ENCODE measurements around the gene CCDC148.

Gene CCDC148

GRCh38 chr2:158212301-158212700 lies 244.3 kb downstream of the CCDC148 start:
- no peak for DNase-seq (ENCODE audit: low read depth in 2 of 2)

DNA sequence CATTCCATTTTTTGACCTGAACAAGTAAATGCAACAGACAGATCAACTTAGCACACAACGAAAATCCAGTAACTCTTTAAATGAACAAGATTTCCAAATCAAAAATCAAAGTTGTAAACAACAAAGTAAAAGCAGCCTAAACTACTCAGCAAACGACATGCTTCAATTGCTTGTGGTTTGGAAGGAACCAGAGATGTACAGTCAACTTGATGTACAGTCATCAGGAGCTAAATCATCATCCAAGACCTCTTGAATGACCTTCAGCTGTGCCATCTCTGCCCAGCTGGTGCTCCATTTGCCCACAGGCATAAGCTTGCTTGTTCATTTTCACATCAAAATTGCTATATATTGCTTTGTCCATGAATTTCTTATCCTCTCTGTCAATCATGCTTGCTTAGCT lies 245.1 kb downstream of the CCDC148 start:
- no peak for DNase-seq (ENCODE audit: low read depth in 2 of 2)

- no peak for DNase-seq (ENCODE audit: low read depth in 2 of 2)
Measured at GRCh38 chr2:158207354-158207753, 249.2 kb downstream of the CCDC148 start.

DNA sequence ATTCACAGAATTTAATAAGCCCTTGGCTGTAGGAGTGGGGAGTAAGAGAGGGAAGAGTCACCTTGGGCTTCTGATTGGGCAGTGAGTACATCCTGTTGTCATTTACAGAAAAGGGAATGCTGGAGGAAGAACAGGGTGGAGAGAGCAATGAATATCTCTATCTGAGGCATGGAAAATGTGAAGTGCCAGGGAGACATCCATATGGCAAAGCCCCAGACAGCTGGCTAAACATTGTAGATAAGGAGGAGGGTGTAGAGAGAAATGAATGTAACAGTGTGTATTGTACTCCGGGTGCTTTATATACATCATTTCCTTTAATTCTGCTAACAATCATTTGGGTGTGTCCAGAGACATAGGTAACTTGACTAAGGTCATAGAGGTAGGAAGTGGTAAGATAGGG lies 251.3 kb downstream of the CCDC148 start:
- no peak for DNase-seq (ENCODE audit: low read depth in 2 of 2)

DNA sequence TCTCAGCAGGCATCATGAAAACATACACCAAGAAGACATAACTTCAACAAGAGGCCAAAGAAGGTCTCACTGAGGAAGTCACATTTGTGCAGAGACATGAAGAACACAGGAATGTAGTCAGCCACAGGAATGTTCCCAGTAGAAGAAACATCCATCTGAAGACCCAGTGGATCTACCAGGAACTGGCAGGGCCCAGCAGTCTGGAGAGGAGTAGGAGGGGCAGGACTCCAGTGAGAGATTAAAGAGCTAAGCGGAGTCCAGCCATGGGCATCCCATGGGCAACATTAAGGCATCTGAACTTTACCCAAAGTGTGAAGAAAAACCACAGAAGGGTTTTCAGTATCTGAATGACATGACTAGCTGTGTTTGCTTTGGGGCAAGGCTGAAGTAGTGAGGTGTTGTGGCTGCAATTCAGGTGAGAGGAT lies 251.8 kb downstream of the CCDC148 start:
- no peak for DNase-seq (ENCODE audit: low read depth in 2 of 2)

DNA sequence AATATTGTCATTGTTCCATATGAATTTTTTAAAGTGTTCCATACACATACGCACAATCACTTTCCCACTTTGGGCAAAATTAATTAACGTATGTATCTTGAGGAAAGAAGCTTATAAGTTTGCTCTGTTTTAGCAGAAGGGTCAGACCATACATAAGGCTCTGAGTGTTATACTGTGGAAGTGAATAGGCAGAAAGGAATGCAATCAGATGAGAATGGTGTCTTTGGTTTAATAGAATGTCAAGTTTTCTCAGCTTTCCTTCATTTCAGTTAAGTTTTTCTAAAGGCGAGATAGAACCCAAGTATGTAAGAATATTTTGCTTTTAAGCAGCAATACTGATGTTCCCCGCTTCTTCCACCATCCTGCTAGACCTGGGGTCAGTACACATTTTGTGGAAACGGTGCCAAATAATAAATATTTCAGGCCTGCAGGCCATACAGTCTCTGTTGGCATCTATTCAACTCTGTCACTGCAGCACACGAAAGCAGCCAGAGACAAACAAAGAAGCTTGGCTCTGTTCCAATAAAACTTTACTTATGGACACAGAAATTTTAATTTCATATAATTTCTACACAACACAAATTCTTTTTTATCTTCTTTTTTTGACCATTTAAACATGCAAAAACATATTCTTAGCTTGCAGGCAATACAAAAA lies 254.3 kb downstream of the CCDC148 start:
- no peak for DNase-seq (ENCODE audit: low read depth in 2 of 2)

- DNase-seq (ENCODE audit: low read depth in 2 of 2) = no peak
Measured at GRCh38 chr2:158199928-158200650, 256.5 kb downstream of the CCDC148 start.

- DNase-seq (ENCODE audit: low read depth in 2 of 2) = no peak
Measured at GRCh38 chr2:158197940-158198339, 258.6 kb downstream of the CCDC148 start.

GRCh38 chr2:158194229-158194628 lies 262.3 kb downstream of the CCDC148 start:
- no peak for DNase-seq (ENCODE audit: low read depth in 2 of 2)

DNA sequence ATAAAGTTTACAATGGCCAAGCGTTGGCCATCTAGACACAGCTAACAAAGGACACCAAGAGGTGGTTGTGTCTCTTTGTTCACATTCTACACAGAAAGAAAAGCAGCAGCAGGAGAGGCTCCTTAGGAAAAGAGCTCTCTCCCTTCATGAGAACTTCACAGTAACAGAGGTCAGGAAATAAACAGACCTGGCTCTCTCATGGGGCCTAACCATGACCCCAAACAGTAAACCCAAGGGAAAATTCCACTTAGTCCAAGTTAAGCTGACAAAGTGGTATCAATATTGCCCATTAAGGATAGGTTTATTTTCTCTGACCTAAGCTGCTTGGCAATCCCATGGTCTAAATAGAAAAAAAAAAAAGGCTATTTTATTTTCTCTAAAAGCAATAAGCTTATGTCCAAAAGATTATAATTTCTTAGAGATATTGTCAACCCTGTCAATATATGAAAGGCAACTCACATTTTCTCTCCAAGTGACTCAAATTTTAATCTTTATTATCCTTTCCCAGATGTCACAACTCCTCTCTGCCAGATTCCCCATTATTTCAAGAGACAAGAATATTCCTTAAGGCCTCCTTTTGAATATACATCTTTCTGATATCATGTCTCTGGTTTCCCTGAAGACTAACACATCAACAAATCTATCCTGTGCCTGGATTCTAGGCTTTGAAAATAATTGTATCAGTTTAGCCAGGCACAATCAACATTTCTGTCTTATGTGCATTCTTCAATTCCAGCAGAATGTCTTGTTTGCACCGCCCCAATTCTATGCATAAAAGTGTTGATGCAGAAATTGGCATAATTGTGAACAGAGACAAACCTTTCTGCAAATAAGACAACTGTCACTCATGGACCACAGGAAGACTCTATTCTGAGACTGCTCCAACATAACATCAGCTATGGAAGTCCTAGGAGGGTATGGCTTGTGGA lies 263.8 kb downstream of the CCDC148 start:
- DNase-seq (ENCODE audit: low read depth in 2 of 2) = no peak

GRCh38 chr2:158191076-158191895 lies 265.3 kb downstream of the CCDC148 start:
- DNase-seq (ENCODE audit: low read depth in 2 of 2) = no peak

DNA sequence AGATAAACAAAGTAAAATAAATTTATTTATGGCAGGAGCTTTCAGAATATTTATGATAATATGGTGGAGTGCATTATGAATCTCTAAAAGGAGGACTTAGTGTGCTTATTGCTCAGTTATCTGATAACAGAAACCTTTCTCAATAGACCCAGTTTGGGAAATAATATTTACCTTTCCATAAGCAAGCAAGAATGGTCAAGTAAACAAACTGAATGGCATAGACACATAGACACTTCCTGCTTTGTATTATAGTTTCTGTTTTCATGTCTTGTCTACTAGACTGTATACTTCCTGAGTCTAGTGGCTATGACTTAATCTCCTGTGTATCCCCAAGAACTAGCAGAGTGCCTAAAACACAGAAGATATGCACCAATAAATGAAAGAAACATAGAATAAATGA lies 267.0 kb downstream of the CCDC148 start:
- DNase-seq (ENCODE audit: low read depth in 2 of 2) = no peak

GRCh38 chr2:158187908-158188307 lies 268.6 kb downstream of the CCDC148 start:
- DNase-seq (ENCODE audit: low read depth in 2 of 2) = no peak

DNA sequence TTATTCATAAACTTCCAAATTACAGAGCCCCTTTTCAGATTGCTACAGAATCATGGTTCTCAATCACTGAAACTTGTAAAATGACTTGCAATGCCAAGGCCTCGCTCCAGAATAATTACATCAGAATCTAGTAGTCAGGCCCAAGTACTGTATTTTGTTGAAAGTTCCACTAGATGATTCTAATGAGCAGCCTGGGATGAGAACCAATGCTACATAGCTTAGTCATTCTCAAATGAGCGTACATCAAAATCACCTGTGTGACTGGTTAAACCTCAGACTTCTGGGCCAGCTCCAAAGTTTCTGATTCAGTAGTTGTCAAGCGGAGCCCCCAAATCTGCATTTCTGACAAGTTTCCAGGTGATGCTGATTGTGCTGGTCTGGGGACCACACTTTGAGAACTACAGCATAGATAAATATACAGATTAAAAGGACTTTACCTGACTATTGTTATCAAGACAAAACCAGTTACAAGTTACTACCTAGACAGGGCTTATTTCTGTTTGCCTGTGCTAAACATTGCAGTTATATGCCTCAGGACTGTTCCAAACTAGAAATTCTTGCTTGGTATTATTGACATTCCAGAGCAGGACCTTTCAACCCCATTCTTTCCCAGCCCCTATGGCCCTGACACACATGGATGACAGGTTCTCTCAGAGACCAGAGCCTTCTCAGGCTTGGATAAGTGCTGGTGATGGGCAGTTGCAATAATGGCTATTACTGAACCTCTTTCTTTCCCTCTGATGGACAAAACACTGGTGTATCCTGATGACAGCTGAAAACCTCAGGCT lies 271.8 kb downstream of the CCDC148 start:
- DNase-seq (ENCODE audit: low read depth in 2 of 2) = no peak

DNA sequence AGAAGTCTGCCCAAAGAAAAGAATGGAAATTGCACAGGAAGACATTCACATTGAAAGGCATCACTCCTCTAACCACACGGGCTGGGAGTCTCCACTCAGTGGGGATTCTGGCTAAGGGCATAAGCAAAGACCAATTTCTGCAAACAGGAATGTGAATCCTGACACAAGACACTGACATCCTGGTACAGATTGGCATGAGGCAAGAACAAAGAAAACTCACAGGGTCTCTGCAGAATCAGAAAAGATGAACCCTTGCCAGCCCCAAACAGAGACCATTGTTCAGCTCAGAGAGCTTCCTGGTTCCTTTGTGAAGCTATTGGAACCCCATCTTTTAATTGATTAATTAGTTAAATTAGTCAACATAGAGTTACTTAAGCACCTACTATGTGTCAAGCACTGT lies 272.6 kb downstream of the CCDC148 start:
- DNase-seq (ENCODE audit: low read depth in 2 of 2) = no peak

DNA sequence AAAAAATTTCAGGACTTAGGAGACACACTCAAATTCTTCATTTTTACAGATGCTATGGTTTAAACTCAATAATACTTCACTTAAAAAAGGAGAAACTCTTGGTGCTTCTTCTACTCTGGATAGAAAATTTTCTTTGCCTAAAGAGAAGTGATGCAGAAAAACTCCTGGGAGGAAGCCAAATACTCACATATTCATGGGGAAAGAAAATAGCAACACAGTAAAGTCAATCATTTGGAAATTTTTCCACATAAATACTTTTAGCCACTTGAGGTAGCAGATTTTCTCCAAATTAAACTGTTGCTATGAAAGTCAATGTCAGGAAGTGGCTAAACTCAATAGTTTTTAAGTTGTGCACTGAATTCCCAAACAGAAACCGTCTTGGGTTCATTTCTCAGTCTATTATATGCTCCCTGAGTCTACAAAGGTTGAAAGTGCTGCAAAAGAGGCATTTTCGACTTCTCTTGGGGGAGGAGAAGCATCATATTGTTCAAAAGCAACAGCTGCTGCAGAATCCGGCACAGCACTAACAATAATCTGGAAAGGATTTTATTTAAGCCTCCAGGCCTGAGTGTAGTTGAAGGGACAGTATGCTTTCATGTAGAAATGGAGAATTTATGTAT lies 273.8 kb downstream of the CCDC148 start:
- no peak for DNase-seq (ENCODE audit: low read depth in 2 of 2)

- DNase-seq (ENCODE audit: low read depth in 2 of 2) = no peak
Measured at GRCh38 chr2:158181171-158181570, 275.4 kb downstream of the CCDC148 start.

DNA sequence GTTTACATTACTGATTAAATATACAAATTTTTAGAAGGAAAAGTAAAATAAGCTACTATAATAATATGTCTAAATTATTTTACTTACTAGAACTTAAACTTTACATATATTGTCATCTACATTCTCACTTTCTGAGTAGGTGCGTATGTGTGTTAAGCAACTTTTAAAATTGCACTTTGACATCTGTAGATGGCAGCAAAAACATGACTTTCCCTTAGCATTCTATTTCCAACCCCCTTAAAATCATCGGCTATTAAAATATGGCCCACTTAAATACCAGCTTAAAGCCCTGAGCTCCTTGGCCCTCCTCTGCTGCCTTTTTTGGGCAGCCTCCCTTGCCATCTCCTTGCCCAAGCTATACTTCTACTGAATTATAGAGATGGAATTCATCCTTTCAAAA lies 276.9 kb downstream of the CCDC148 start:
- no peak for DNase-seq (ENCODE audit: low read depth in 2 of 2)

DNA sequence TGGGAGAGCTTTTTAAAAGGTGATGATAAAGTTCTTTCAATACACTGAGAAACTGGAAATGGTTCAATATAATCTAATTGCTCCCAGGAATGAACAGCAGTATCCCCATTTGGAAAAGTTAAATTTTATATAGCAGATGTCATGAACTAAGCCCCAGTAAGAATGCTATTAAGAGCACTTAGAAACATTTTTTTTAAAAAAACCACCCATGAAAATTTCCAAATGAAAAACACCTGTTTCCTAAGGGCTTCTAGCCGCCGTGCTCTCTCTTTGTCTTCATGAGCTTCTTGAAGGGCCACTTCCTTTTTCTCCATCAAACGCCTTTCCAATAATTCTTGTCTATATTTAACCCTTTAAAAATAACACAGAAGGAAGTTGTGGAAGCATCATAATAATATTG lies 277.9 kb downstream of the CCDC148 start:
- DNase-seq (ENCODE audit: low read depth in 2 of 2) = no peak

DNA sequence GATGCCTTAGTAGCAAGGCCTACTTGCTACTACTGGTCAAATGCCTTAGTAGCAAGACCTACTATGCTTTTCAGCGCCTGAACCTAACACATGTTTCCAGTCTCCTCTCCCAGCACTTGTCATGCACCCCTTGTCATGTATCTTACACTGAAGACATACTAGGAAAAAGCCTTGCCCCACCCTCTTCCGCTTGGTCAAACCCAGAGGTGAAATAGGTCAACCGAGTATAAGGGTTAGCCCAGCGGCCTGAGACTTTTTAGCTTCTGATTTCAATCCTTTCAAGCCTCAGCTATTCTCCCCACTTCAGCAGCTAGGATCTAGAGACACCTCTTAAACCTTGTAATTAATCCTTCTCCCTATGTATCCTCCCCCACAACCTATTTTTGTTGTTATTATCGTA lies 281.6 kb downstream of the CCDC148 start:
- DNase-seq (ENCODE audit: low read depth in 2 of 2) = no peak
